Spleen (tissue), 7 donors: ENCODE data around the gene LRIG1.

Source experiments
- CTCF ChIP-seq, 11 experiments: fragments of 200-600 bp in 7 of 11; fragments of 450-650 bp in 4 of 11; sonication (generic) in 4 of 11; IDR thresholded peaks in 8 of 11; conservative IDR thresholded peaks in 3 of 11; 1 replicate in 7 of 11; 2 replicates in 4 of 11; pipeline versions ENCODE4 v1.4.0 to v1.8.0; 2016 to 2021; ENCODE audit warnings: antibody characterized with exemption in 11 of 11, inconsistent platforms in 4 of 11, mild to moderate bottlenecking in 1 of 11
- POLR2A ChIP-seq, 3 donors: fragments of 450-650 bp; IDR thresholded peaks; one replicate each; pipeline ENCODE4 v1.5.1; 2017; ENCODE audit warnings: antibody characterized with exemption in 3 of 3, mild to moderate bottlenecking in 1 of 3
- POLR2AphosphoS5 ChIP-seq, 3 donors: sonication (generic); formaldehyde crosslinking; IDR thresholded peaks; one replicate each; pipeline ENCODE4 v1.5.1; 2017; ENCODE audit warnings: antibody characterized with exemption in 3 of 3
- donor health status: DM: no; HTN: no; CAD: no; lungs with moderate emphysema.
- donor health status: DM: no; HTN: no; CAD: no.
- donor health status: DM: no; HTN: no; CAD: no.

DNA sequence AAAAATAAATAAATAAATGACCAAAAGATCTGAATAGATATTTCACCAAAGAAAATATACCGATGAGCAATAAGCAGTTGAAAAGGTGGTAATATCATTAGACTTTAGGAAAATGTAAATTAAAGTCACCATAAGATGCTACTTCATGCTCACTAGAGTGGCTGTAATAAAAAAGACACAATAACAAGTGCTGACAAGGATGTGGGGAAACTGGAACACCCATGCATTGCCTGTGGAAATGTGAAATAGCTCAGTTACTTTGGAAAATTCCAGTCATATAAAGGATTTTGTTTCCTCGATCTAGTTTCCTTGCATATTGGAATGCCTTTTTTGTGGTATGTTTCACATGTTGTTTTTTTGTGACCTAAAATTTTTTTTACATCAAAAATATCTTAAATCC lies 36.0 kb upstream of the LRIG1 start:
- TF ChIP-seq CTCF (IDR thresholded peaks at IDR 0.05 in 8 of 11, conservative IDR thresholded peaks at IDR 0.05 in 3 of 11) = no peak
- TF ChIP-seq POLR2A (IDR thresholded peaks at IDR 0.05) = no peak
- no peak for TF ChIP-seq POLR2AphosphoS5 (IDR thresholded peaks at IDR 0.05)
